AG04449 (cell line): Measurements from ENCODE around the gene KAZN.
A peak's percentile ranks its signal among the peaks of the same experiment; 100 is the strongest.

ENCODE experiments used
- CTCF ChIA-PET: fragments of 350-600 bp; formaldehyde crosslinking; extraction: SDS; loops from one replicate; lab custom pipeline; 2021; ENCODE audit warnings: antibody characterized with exemption; lab: Yijun Ruan, JAX
- POLR2A ChIA-PET: fragments of 400-600, 350-600 bp; formaldehyde crosslinking; extraction: SDS; loops from one replicate; lab custom pipeline; 2020; ENCODE audit warnings: antibody characterized with exemption, inconsistent platforms; lab: Yijun Ruan, JAX
- DNase-seq: peaks from one replicate; pipeline ENCODE4 v3.0.0-alpha.2; 2010; ENCODE audit warnings: low read depth, low spot score
- H3K4me3 ChIP-seq: 2 replicates; pipeline ENCODE4 v1.5.1; 2011; ENCODE audit warnings: low read depth, mild to moderate bottlenecking, control low read depth, low read length
- TF ChIP-seq, protein P1 (sequence below): IDR thresholded peaks from one replicate; pipeline ENCODE4 v1.5.1; 2011; ENCODE audit warnings: mild to moderate bottlenecking, moderate library complexity, low read length, control low read depth, inconsistent platforms; ENCODE audit not compliant: insufficient read depth; ENCODE audit errors: missing control alignments

The KAZN gene

DNA sequence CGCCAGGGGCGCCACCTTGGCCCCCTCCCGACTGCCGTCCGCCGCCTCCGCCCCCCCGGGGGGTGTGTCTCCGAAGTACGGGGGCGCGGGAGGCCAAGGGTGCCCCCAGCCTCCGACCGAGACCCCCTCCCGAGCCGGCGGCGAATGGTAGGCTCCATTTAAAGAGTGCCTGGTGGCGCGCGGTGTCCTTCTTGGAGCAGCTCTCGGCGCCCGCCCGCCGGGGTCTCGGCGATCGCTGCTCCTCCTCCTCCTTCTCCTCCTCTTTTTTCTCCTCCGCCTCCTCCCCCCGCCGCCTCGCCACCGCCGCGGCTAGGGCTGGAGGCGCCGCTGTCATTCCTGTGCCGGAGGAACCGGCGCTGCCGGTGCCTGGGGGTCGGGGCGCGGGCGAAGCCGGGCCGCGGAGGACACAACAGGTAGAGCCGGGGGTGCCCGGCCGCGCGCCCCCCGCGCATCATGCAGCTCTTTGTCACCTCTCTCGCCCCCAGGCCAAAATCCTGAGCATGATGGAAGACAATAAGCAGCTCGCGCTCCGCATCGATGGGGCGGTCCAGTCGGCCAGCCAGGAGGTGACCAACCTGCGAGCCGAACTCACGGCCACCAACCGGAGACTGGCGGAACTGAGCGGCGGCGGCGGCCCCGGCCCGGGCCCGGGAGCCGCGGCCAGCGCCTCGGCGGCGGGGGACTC, at the start of gene KAZN:
TSS of gene KAZN (plus strand) at position 188 of the 685 bp plus-strand sequence.
- DNase-seq, result no peak
- H3K4me3 ChIP-seq, result peak within 1 kb of the TSS; percentile 8; the same call in 1 of the 2 replicates
- CTCF ChIA-PET, result no interaction called here
- TF ChIP-seq, protein P1, sequence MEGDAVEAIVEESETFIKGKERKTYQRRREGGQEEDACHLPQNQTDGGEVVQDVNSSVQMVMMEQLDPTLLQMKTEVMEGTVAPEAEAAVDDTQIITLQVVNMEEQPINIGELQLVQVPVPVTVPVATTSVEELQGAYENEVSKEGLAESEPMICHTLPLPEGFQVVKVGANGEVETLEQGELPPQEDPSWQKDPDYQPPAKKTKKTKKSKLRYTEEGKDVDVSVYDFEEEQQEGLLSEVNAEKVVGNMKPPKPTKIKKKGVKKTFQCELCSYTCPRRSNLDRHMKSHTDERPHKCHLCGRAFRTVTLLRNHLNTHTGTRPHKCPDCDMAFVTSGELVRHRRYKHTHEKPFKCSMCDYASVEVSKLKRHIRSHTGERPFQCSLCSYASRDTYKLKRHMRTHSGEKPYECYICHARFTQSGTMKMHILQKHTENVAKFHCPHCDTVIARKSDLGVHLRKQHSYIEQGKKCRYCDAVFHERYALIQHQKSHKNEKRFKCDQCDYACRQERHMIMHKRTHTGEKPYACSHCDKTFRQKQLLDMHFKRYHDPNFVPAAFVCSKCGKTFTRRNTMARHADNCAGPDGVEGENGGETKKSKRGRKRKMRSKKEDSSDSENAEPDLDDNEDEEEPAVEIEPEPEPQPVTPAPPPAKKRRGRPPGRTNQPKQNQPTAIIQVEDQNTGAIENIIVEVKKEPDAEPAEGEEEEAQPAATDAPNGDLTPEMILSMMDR, result no peak
- POLR2A ChIA-PET, result no interaction called here

DNA sequence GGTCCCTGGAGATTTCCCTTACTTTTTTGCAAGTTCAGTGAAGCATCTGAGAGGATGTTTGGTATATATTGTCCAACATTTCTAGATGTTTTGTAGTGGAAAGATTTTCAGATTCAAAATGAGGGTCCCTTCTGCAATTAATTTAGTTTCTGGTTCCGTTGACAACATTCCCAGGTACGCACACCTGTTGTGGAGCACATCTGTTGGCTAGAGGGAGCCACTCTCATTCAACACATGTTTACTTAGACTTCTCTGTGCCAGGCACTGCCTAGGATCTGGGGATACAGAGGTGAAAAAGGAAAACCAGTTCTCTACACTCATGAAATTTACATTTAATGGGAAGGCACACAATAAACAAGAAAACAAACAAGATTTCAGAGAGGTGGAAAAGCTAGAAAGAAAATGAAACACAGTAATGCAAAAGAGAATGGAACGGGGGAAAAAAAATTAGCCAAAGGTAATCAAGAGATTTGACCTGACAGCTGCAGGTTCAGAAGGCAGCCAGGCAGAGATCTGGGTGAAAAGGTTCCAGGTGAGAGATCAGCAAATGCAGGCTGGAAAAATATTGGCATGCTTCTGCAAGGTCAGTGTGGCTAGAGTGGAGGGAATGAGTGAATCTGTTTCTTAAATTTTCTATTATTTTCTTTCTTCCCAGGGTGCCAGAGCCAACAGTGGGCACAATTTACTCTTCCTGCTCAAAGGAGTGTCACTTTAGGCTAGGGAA, 48.4 kb upstream of the KAZN start:
- ChIA-PET POLR2A (no interaction called here), CTCF (no interaction called here)
- no peak for DNase-seq
- H3K4me3 ChIP-seq, result no peak overlapping the region
- TF ChIP-seq, protein P1, result no peak

DNA sequence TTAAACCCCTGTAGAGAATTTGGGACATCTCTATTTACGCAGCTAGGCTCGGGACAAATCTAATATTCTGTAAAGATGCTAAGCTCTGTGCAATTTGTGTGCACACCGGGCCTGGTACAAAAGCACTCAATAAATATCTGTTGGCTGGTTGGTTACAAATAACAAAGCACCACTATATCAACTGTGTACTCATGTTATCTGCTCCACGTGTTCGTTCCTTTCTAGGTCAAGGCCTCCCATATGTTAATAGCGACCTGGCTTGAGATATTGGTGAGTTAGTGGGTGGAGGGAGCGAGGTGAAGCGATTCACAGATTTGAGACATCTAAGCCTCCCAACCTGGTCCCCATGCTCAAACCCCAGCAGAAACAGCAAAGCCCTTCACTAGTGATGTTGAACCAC, 47.1 kb upstream of the KAZN start:
- CTCF ChIA-PET, result no interaction called here
- no peak for DNase-seq
- TF ChIP-seq, protein P1, result no peak
- POLR2A ChIA-PET, result no interaction called here
- no peak overlapping the region for H3K4me3 ChIP-seq

DNA sequence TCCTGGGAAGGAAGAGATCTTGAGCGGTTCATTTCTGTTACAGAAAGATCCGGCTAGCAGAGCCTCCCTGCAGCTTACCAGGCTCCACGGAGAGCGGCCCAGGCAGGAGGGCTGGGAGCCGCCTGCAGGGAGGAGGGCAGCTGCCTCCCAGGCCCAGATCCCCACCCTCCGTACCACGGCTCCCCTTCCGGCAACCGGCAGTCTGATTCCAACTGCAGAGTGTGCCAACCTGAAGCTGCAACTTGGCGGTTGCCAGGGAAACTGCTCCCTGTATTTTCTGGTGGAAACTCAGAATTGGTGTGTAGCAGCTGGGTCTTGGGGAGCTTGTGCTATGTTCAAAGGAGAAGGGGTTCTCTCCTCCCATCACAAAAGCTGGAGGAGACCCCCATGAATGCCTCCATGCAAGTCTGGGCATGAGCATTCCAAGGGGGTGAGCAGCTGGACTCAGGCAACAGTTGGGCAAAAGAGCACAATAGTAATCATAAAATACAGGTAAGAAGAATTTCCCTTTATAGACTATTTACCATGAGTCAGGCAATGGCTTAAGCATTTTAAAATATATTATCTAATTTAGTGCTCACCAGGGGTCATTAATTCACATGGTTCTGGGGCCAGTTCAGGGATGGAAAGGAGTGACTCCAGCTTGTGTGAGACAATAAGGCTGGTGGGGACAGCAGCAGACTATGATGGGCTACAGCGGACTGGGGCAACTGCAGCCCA, 46.1 kb upstream of the KAZN start:
- CTCF ChIA-PET, result no interaction called here
- POLR2A ChIA-PET, result no interaction called here
- no peak overlapping the region for H3K4me3 ChIP-seq
- DNase-seq, result no peak
- TF ChIP-seq, protein P1, result no peak

DNA sequence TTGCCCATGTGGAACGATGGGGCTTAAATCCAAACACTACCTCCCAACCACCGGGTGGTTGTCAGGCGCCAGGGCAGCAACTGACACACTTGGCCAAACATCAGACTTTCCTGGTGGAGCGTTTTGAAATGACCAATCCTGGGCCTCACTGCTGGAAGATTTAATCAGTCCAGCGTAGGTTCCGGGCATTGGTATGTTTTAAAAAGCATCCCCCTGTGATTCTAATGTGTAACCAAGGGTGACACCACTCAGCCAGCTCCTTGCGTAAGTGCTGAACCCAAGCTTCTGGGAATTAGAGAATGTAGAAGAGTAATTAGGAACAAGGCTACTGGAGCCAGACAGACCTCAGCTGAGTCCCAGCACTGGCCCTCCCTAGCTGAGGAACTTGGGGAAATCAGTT, 44.8 kb upstream of the KAZN start:
- DNase-seq, result no peak
- TF ChIP-seq, protein P1, result no peak
- no peak overlapping the region for H3K4me3 ChIP-seq
- POLR2A ChIA-PET, result no interaction called here
- CTCF ChIA-PET, result no interaction called here

DNA sequence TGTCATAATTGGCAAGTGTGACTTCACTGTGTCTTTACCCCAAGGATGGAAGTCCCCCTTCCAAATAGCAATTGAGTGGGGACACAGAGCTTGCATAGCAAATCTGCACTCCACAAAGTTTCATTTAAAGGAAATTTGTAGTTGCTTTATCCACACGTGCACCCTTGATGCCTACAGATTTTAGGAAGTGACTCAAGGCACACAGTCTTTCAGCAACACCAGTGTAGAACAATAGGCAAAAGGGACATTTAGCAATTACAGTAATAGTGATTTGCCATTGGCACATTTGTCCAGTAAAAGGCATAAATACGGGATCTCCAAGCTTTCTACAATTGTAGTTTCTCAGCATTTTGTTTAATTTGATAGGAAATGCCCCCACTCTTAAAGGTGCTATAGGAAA, 43.4 kb upstream of the KAZN start:
- TF ChIP-seq, protein P1, result no peak
- ChIA-PET CTCF (no interaction called here), POLR2A (no interaction called here)
- no peak overlapping the region for H3K4me3 ChIP-seq
- no peak for DNase-seq
